Upper lobe of left lung (tissue), 6 donors: ENCODE results near the gene AFF3. TPM values are rescaled to one million over a fixed set of nuclear protein-coding genes. Genes with fewer than 3 reads are reported as not detected.

Experiments
- ATAC-seq, 2 donors: fragments of 200-7000 bp; cut with Tn5 transposase; one replicate each; pipeline ENCODE4 v1.9.1; 2022; ENCODE audit warnings: mild to moderate bottlenecking in 2 of 2, moderate library complexity in 2 of 2; ENCODE audit not compliant: low FRiP score in 2 of 2
- DNase-seq, 2 donors: peaks; one replicate each; pipeline ENCODE4 v3.0.0-alpha.2; 2019 to 2020
- H3K27ac ChIP-seq, 4 donors: fragments of 200-600 bp; sonication (generic); one replicate each; pipeline ENCODE4 v1.5.1; 2016 to 2019
- H3K27me3 ChIP-seq, 4 donors: fragments of 200-600 bp; sonication (generic); one replicate each; pipeline ENCODE4 v1.5.1; 2017 to 2019
- H3K36me3 ChIP-seq, 4 donors: fragments of 200-600 bp; sonication (generic); one replicate each; pipeline ENCODE4 v1.5.1; 2016 to 2019
- H3K4me1 ChIP-seq, 4 donors: fragments of 200-600 bp; sonication (generic); one replicate each; pipeline ENCODE4 v1.5.1; 2018 to 2019
- H3K4me3 ChIP-seq, 4 donors: fragments of 200-600 bp; sonication (generic); one replicate each; pipeline ENCODE4 v1.5.1; 2017 to 2019; ENCODE audit warnings: mild to moderate bottlenecking in 2 of 4, moderate library complexity in 1 of 4
- H3K9me3 ChIP-seq, 4 donors: fragments of 200-600 bp; sonication (generic); one replicate each; pipeline ENCODE4 v1.5.1; 2018 to 2019
- CTCF ChIP-seq, 6 experiments: fragments of 450-650 bp in 4 of 6; fragments of 200-600 bp in 2 of 6; sonication (generic) in 2 of 6; IDR thresholded peaks; one replicate each; pipeline ENCODE4 v1.5.1; 2016 to 2019; ENCODE audit warnings: antibody characterized with exemption in 6 of 6
- EP300 ChIP-seq, 4 donors: sonication (generic); formaldehyde crosslinking; IDR thresholded peaks; one replicate each; pipeline ENCODE4 v1.5.1; 2017; ENCODE audit warnings: antibody characterized with exemption in 4 of 4, control low read depth in 2 of 4
- POLR2A ChIP-seq, 4 donors: fragments of 450-650 bp; IDR thresholded peaks; one replicate each; pipeline ENCODE4 v1.5.1; 2016 to 2017; ENCODE audit warnings: antibody characterized with exemption in 4 of 4, mild to moderate bottlenecking in 2 of 4
- POLR2AphosphoS5 ChIP-seq, 2 donors: sonication (generic); formaldehyde crosslinking; IDR thresholded peaks; one replicate each; pipeline ENCODE4 v1.5.1; 2017; ENCODE audit warnings: antibody characterized with exemption in 2 of 2
- whole genome bisulfite sequencing, 2 donors: methylation state at CpG; one replicate each; pipeline ENCODE4 v1.1.5; 2017 to 2018; 5-methylcytosine and 5-hydroxymethylcytosine counted together
- total RNA-seq, 6 donors: library from RNA; depleted of rRNA in 4 of 6; stranded (reverse); fragments of >200 nt in 4 of 6; gene quantifications; one replicate each; pipeline versions ENCODE4 v1.1.0 to v1.2.1, GENCODE V29; 2016 to 2021
- donor health status: DM: no; HTN: no; CAD: no; lungs with moderate emphysema.
- donor health status: DM: no; HTN: yes; CAD: no; lungs with severe emphysema.

AFF3 gene
- total RNA-seq, 6 donors from 2014 or later, result 21.0 to 195 (median 47.9) TPM

GRCh38 chr2:99868260-99868659, 274.1 kb downstream of the AFF3 start:
- no peaks in the 10 kb centered on the region for H3K36me3 ChIP-seq
- ATAC-seq (no peak), DNase-seq (no peak)
- no peak overlapping the region for H3K27ac ChIP-seq
- WGBS, 2 donors, result 92 to 100% methylated on average over 4 of the region's 4 CpGs
- H3K4me3 ChIP-seq, result no peak overlapping the region
- TF ChIP-seq POLR2AphosphoS5 (IDR thresholded peaks at IDR 0.05) (no peak), POLR2A (IDR thresholded peaks at IDR 0.05) (no peak), CTCF (IDR thresholded peaks at IDR 0.05) (no peak), EP300 (IDR thresholded peaks at IDR 0.05) (no peak)
- H3K4me1 ChIP-seq, result peaks cover 12 to 22% (median 12%) of the 10 kb centered on the region in 4 donors
- H3K27me3 ChIP-seq, result no peaks in the 10 kb centered on the region
- H3K9me3 ChIP-seq, result no peaks in the 10 kb centered on the region

- no peaks in the 10 kb centered on the region for H3K9me3 ChIP-seq
- 50 to 62% methylated on average over 11 of the region's 11 CpGs for WGBS, 2 donors
- H3K27ac ChIP-seq, result no peak overlapping the region
- peak in 1 of 2 donors; percentile 38 for DNase-seq
- H3K4me1 ChIP-seq, result peaks cover 12 to 22% (median 13%) of the 10 kb centered on the region in 4 donors
- H3K4me3 ChIP-seq, result no peak overlapping the region
- ATAC-seq, result peak in 1 of 2 donors; percentile 36
- H3K36me3 ChIP-seq, result no peaks in the 10 kb centered on the region
- TF ChIP-seq POLR2A (IDR thresholded peaks at IDR 0.05) (no peak), POLR2AphosphoS5 (IDR thresholded peaks at IDR 0.05) (peak; percentile 36 to 64)
- no peaks in the 10 kb centered on the region for H3K27me3 ChIP-seq
Observed at GRCh38 chr2:99867770-99868169, 274.6 kb downstream of the AFF3 start.

- 76 to 93% methylated on average over 9 of the region's 9 CpGs for WGBS, 2 donors
- Histone ChIP-seq H3K4me3 (no peak overlapping the region), H3K4me1 (peaks cover 12 to 32% (median 24%) of the 10 kb centered on the region in 4 donors), H3K27me3 (no peaks in the 10 kb centered on the region), H3K9me3 (no peaks in the 10 kb centered on the region), H3K36me3 (no peaks in the 10 kb centered on the region), H3K27ac (no peak overlapping the region)
- ATAC-seq (no peak), DNase-seq (no peak)
- no peak for TF ChIP-seq POLR2AphosphoS5 (IDR thresholded peaks at IDR 0.05)
- TF ChIP-seq EP300 (IDR thresholded peaks at IDR 0.05), result no peak
- no peak for TF ChIP-seq CTCF (IDR thresholded peaks at IDR 0.05)
- no peak for TF ChIP-seq POLR2A (IDR thresholded peaks at IDR 0.05)
Observed at GRCh38 chr2:99865818-99866676, 276.3 kb downstream of the AFF3 start.

- H3K4me3 ChIP-seq, result no peak overlapping the region
- ATAC-seq (peak in 1 of 2 donors; percentile 41), DNase-seq (no peak)
- no peaks in the 10 kb centered on the region for H3K9me3 ChIP-seq
- peak overlapping the region in 2 of 4 donors; percentile 26 to 30 for H3K27ac ChIP-seq
- WGBS, 2 donors, result 57 to 58% methylated on average over 10 of the region's 10 CpGs
- peak in 1 of 2 donors; percentile 43 for TF ChIP-seq POLR2AphosphoS5 (IDR thresholded peaks at IDR 0.05)
- no peak for TF ChIP-seq POLR2A (IDR thresholded peaks at IDR 0.05)
- TF ChIP-seq EP300 (IDR thresholded peaks at IDR 0.05), result peak in 1 of 4 donors; percentile 30
- no peak for TF ChIP-seq CTCF (IDR thresholded peaks at IDR 0.05)
- no peaks in the 10 kb centered on the region for H3K27me3 ChIP-seq
- H3K4me1 ChIP-seq, result peaks cover 12 to 32% (median 25%) of the 10 kb centered on the region in 4 donors
- H3K36me3 ChIP-seq, result no peaks in the 10 kb centered on the region
Observed at GRCh38 chr2:99864561-99865553, 277.5 kb downstream of the AFF3 start.

GRCh38 chr2:99863903-99864270, 278.5 kb downstream of the AFF3 start:
- no peak overlapping the region for H3K27ac ChIP-seq
- TF ChIP-seq CTCF (IDR thresholded peaks at IDR 0.05), result no peak
- TF ChIP-seq EP300 (IDR thresholded peaks at IDR 0.05), result no peak
- no peak for TF ChIP-seq POLR2A (IDR thresholded peaks at IDR 0.05)
- TF ChIP-seq POLR2AphosphoS5 (IDR thresholded peaks at IDR 0.05), result no peak
- no peak overlapping the region for H3K4me3 ChIP-seq
- WGBS, 2 donors, result 74 to 76% methylated on average over 2 of the region's 2 CpGs
- H3K4me1 ChIP-seq, result peaks cover 12 to 32% (median 25%) of the 10 kb centered on the region in 4 donors
- H3K9me3 ChIP-seq, result no peaks in the 10 kb centered on the region
- no peak for DNase-seq
- no peaks in the 10 kb centered on the region for H3K36me3 ChIP-seq
- ATAC-seq, result no peak
- H3K27me3 ChIP-seq, result no peaks in the 10 kb centered on the region
